ENCODE data around the gene SEPTIN6.

DNA sequence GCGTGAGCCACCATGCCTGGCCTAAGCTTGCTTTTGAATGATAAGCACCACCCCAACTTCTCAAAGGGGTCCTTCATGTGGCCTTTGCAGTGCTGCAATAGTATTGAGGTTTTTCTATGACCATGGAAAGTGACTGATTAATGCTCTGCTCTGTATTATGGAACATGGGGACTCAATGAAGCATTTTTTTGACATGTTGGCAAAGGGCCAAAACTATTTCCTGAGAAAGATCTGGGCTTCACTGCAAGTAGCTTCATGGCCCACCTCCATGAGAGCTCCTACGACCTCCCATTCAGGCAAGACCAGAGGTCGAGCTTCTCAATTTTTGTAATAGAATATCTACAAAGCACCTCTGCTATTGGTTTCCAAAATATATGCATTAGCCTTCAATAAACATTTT, 16.7 kb upstream of the SEPTIN6 start:
- TF ChIP-seq ELF4 (IDR thresholded peaks at IDR 0.05) (no peak), CTBP1 (IDR thresholded peaks at IDR 0.05; ENCODE audit: borderline replicate concordance) (no peak), FOXA1 (IDR thresholded peaks at IDR 0.05) (no peak), L3MBTL2 (conservative IDR thresholded peaks at IDR 0.05) (no peak), ZNF384 (IDR thresholded peaks at IDR 0.05) (no peak), TARDBP (IDR thresholded peaks at IDR 0.05) (no peak), SP1 (IDR thresholded peaks at IDR 0.05) (no peak), FOXK2 (IDR thresholded peaks at IDR 0.05) (no peak), BHLHE40 (IDR thresholded peaks at IDR 0.05; ENCODE audit: borderline replicate concordance) (no peak), FOXM1 (IDR thresholded peaks at IDR 0.05; ENCODE audit: borderline replicate concordance) (no peak), SUZ12 (IDR thresholded peaks at IDR 0.05) (no peak), ARNT (IDR thresholded peaks at IDR 0.05) (no peak), PKNOX1 (IDR thresholded peaks at IDR 0.05) (no peak)
